Measurements from ENCODE around the gene UBE3B.

The UBE3B gene

DNA sequence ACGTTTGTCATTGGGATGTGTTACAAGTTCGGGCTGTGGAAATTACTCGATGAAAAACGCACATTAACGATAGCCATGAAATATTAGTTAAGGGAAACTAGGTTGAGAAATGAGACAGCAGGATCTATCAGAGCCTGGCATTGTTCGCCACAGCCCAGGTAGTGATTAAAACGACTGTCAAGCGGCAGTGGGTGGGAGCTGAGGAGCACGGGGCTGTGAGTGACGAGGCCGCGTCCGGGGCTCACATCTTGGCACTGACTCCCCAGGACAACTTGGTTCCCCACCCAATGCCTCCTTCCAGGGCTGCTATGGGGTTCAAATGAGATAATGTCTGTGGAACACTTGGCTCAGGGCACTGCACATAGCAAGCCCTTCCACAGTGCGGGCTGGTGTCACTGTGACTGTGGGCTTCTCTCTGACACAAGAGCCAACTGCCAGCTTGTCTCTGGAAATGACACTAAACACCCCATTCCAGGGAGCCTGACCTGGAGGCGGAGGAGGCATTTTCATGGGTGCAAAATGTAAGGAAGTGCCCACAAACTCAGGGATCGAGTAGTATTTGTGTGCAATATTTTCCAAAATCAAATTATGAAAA, 76.6 kb downstream of the UBE3B start:
- no peak for DNase-seq (ENCODE audit: low spot score)

DNA sequence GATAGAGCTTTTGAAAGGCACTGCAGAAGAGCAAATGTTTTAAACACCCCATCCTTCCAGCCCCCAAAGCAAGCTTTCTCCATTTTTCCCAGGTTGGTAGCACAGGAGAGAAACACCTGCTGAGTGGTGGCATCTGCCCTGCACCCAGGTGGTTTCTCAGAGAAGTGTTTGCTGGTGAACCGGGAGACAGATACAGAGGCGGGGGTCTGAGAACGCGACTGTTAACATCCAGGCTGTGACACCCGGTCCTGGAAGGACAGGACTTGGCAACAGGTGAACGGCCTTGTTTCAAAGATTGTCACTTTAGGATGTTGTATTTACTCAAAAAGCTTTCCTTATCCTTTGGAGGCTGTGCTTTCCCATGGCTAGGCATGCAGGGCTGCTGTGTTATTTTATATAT, 77.3 kb downstream of the UBE3B start:
- no peak for DNase-seq (ENCODE audit: low spot score)

DNA sequence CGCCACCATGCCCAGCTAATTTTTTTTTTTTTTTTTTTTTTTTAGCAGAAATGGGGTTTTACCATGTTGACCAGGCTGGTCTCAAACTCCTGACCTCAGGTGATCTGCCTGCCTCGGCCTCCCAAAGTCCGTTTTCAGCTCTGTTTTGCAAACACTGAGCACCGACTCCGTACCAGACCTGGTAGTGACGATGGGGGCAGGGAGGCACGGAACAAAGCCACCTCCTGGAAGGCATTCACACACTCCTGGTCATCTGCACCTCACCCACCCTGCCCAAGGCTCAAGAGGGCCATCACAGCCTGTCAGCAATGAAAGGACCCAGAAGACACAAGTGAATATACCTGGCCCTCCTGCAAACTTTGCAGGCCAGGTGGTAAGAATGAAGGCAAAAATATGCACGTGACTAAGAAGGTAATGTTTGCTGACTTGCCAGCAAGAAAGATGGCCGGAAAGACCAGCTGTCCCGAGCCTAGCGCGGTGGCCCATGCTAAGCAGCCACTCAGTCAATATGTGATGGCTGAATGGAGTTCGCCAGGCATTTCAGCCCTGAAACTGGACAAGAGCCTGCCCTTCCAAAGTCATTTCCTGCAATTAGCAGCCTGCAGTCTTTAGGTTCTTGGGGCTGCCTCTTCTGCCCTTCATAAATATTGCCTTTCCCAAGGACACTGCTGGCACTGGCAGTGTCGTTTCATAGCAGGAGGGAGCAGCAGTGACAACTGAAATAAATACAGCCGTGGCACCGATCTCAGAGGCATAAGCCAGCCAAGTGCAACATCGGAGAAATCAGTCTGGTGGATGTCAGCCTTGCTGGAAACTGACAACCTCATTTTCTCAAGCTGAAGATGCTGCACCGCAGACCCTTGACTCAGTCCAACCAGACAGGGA, 78.2 kb downstream of the UBE3B start:
- DNase-seq (ENCODE audit: low spot score) = peak; percentile 26

DNA sequence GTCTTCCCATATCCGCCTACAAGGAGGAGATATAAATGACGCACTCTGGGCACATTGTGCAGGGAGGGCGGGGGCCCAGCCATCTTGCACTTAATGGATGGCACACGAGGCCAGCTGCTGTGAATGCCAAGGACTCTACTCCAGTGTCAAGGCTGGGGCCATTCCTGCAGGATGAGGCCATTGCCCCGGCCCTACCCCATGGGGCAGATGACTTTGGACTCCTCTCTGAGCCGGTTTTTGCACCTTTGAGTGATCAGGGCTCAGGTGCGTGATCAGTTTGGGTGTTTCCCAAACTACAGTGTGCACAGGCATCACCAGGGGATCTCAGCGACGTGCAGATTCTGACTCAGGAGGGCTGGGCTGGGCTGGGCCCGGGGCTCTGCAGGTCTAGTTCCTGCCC, 79.8 kb downstream of the UBE3B start:
- no peak for DNase-seq (ENCODE audit: low spot score)

DNA sequence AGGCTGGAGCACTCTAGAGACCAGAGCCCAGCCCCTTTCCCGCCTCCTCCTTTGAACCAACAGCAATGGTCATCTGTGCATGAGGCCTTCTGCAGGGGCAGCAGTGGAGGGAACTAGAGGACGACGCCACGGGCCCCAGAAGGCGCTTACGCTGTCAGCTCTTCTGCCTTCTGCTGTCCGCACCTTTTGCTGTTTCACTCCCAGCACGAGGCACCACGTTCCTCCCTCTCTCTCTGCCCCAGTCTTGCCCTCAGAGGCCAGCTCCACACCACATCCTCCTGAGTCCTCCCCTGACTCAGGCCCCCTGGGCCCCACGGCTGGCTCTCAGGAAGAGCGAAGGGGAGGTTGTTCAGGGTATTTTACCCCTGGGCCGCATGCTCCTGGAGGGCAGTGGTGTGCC, 80.4 kb downstream of the UBE3B start:
- no peak for DNase-seq (ENCODE audit: low spot score)

DNA sequence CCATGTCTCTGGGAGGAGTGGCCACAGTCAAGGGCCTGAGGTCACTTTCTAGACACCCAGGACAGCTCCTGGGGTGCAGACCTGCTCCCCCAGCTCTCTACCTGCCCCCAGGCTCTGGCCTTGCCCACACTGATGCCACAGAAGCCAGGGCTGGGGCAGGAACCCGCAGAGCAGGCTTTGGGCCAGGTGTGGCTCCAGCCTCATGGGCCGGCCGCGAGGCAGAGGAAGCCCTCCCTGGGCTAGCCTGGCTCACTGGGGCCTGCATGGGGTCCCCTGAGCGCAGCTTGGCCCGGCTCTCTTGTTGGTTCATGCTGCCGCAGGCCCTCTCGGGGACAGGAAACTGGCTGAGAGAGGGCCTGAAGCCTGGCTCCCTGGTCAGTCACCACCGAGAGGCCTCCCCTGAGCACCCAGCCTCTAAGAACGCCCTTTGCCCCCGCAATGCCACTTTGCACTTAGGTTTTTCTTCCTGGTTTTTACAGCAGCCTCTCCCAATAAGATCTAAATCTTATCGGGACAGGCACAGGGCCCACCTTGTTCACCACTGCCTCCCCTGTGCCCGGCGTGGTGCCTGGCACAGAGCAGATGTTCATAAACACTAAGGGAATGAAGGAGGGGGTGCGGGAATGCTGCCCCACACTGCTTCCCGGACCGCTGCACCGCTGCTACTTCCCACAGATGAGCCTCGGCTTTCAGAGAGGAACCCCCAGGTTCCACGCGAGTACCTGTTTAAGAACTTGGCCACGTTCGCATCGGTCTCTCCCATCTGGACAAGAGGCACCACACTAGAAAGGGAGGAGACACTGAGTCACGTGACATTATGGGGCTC, 81.2 kb downstream of the UBE3B start:
- no peak for DNase-seq (ENCODE audit: low spot score)

DNA sequence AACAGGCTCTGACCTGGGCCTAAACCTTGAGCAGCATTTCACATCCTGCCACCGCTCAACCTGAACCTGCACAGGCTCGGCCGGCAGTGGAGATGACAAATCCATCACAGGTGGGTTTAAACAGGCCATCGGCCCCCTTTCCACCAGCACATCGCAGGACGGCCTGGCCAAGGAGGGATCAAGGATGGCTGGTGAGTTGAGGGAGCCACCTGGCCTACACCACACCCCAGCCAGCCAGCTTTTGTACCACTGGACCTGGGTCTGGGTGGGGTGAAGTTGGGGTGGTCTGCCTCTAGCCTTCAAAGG, 81.7 kb downstream of the UBE3B start:
- no peak for DNase-seq (ENCODE audit: low spot score)

DNA sequence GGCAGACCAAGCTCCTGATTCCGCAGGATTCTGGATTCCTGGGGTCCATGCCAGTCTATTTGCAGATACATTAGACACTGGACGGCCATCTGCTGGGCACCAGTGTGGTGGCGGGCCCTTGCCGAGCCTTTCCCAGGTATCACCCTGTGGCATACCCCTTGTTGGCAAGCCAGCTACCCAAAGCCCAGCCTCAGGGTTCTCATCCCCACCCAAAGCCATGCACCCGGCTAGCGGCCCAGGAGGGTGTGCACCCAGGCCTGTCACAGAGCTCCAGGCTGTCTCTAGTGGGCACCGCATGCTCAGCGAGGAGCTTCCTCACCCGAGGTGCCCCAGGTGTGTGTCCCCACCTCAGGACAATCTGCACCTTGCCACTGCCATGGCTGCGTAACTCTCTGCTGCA, 82.2 kb downstream of the UBE3B start:
- no peak for DNase-seq (ENCODE audit: low spot score)

DNA sequence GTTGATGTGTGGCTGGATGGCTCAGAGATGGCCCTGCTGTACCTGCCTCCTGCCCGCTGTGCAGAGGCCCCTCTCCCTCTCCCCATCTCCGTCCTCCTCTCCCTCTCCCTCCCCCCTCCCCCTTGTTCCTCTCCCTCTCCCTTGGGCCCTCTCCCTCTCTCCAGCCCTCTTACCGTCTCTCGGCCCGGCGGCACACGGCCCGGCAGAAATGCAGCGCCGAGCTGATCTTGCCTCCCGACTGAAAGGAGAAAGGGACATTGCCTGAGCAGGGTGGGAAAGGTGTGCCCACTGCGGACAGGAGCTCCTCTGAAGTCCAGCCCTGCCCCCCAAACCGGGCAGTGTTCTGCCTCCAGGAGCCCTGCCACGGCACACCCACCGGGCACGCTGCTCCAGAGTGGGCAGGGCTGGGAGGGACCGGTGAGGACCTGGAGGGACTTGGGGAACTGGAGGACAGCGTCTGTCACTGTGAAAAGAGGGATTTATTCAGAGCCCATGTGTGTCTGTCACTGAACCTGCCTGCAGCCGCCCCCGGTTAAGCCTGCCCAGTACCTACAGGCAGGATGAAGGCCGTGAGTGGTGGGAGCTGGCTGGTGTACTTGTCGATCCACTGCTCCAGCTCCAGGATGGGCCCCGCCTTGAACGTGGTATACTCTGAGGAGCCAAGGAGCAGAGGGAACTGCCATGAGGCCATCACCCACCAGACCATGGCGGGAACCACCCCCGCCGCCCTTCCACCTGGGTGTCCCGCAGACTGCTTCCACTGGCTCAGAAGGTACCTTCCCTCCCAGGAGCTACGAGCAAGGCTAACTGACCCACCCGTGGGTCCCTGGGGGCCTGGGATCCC, 83.7 kb downstream of the UBE3B start:
- DNase-seq (ENCODE audit: low spot score) = no peak

DNA sequence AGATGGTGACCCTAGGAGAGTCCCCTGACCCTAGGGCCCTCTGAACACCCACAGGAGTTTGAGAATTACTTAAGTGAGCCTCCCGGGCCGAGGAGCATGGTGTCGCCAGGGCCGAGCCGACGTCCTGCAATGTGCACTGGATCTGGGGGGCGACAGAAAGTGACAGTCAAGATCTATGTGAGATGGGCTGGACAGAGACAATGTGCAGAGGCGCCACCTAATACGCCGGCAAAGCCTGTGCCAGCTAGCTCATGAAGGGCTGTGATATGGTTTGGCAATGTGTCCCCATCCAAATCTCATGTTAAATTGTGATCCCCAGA, 84.2 kb downstream of the UBE3B start:
- no peak for DNase-seq (ENCODE audit: low spot score)

DNA sequence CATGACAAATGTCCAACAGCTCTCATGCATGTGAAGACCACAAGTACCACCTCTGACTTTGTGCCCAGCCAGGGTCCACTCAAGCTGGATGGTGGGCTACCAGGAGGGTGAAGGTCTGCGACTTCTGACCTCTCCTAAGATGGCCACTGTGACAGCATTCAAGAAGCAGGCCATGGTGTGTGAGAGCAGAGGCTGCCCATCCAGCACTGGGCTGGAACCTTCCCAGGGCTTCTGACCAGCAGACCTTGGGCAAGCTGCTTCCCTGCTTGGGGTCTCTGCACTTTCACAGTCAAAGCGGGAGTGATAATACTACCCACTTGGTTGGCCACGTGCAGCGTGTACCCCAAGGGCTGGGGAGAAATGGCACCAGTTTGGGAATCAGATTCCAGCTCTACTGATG, 85.4 kb downstream of the UBE3B start:
- DNase-seq (ENCODE audit: low spot score) = no peak

DNA sequence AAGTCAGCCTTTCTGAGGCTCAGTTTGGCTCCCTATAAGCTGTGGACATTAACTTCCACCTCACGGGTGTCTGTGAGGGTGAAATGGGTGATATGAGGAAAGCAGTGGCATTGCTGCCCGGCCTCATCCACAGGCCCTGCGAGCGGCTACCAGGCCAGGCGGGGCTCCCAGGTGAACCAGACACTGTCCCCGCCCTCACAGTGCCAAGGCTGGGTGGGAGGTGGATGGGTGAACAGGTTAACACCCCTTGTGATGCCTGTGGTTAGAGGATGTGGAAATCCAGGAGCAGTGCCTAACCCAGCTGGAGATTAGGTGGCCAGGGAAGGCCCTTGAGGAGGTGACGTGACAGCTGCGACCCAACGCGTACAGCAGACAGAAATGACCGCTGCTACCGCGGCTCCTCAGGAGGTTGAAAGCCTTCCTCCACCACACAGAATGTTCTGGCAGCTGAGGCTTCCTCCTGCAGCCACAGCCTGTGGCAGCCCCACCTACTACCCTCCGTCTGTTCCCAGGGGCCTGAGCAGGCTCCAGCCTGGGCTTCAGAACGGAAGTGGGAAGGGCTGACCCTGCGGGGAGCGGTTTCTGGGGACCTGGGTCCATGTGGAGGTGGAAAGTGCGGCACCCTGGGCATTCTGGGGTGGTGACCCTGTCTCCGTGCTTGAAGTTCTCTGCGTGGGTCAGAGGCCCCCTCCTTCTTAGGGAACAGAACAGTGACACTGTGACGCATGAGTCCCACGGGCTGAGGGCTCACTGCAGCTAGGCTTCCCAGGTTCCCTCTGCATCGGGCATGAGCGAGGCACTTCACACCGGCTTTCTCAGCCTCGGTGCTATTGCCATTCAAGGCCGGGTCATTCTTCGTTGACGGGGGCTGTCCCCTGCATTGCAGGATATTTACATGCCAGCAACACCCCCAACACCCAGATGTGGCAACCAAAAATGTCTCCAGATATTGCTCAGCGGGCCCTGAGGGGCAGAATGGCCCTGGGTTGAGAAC, 86.2 kb downstream of the UBE3B start:
- no peak for DNase-seq (ENCODE audit: low spot score)

DNA sequence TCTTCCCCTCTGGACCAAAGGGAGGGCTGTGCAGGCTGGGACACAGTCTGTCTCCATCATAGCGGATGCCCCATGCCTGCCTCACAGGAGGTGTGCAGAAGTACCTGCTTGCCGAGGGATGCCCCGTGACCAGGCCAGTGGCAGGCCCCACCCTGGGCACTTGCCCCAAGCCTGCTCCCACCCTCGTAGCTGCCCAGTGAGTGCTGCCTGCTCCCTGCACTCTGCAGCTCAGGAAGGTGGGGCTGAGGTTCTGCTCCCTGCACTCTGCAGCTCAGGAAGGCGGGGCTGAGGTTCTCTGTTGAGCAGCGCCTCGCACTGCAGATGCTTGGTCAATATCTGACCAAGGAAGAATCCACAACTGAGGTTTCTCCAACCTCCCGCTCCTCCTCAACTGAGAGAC, 89.0 kb downstream of the UBE3B start:
- DNase-seq (ENCODE audit: low spot score) = no peak

DNA sequence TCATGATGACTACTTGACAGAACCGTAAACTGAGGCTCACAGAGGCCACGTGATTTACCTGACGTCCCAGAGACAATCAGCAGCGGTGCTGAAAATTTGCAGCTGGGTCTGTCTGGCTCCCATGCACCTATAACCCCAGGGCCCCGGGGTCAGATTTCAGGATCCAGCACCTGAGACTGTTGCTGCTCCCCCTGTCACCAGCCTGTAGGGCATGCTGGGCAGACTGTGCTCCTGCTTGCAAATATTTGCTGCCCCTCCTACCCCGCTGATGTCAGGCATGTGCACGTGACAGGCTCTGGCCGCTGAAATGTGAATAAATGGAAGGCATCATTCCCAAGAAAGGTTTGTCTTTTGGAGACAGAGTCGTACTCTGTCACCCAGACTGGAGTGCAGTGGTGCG, 89.9 kb downstream of the UBE3B start:
- DNase-seq (ENCODE audit: low spot score) = no peak

DNA sequence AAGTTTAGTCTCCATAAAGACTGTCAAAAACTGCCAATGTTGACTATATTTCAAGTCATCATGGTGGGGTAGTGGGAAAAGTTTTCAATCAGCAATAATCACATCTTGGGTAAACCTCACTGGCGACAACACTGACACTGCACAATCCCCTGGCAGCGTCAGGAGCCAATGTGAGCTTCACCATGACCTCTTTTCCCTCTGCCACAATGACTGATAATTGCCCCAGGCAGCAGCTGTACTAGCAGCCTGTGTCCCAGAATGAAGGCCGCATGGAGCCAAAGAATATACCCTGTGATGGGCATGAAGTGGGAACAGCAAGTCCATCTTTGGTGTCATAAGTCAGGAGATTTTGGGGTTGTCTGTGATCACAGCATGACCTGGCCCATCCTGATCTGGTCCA, 90.5 kb downstream of the UBE3B start:
- peak; percentile 11 for DNase-seq (ENCODE audit: low spot score)

DNA sequence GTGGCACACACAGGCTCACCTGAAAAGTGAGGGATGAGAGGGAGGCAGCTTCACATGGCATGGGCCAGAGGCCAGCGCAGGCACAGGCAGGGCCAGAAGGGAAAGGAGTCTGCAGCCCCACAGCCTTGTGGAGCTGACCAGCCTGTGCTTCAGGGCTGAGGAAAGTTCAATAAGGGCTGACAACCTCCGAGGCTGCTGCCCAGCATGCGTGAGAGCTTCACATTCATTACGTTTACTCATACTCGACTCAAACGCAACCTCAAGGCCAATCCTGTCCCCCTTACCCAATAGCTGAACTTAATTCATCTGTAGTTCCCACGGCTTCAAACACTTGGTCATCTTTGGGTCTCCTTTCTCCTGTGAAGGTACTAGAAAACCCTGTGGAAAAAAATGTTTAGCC, 91.1 kb downstream of the UBE3B start:
- DNase-seq (ENCODE audit: low spot score) = no peak

DNA sequence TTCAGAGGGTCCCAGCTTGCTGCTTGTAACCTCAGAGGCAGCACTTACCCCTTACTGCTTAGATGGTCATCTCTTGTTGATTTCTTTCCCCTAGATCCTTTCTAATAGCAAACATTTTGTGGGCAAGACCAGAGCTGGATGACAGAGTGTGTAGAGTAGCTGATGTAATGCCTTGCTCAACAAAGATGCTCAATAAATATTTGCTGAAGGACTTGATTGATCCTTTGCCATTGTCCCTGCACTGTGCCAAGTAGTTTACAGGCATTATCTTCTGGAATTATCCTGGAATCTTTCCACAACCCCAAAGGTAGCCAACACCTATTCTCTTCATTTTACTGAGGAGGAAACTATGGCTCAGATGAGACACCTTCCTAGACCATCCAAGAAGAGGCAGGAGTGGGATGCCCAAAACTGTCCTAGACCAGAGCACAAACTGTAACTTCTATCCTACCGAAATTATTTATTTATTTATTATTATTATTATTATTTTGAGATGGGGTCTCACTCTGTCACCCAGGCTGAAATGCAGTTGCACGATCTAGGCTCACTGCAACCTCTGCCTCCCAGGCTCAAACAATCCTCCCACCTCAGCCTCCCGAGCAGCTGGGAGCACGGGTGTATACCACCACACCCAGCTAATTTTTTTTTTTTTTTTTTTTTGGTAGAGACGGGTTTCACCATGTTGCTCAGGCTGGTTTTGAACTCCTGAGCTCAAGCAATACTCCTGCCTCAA, 94.5 kb downstream of the UBE3B start:
- no peak for DNase-seq (ENCODE audit: low spot score)

DNA sequence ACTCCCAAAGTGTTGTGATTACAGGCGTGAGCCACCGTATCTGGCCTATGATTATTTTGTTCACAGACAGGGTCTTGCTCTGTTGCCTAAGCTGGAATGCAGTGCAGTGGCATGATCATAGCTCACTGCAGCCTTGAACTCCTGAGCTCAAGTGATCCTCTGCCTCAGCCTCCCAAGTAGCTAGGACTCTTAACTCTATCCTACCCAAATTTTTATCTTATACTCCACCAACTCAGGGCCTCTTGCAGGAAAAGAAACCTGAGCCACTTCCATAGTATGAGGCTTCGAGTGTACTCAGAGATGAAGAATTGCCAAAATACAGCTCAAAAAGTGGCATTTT, 95.0 kb downstream of the UBE3B start:
- no peak for DNase-seq (ENCODE audit: low spot score)

DNA sequence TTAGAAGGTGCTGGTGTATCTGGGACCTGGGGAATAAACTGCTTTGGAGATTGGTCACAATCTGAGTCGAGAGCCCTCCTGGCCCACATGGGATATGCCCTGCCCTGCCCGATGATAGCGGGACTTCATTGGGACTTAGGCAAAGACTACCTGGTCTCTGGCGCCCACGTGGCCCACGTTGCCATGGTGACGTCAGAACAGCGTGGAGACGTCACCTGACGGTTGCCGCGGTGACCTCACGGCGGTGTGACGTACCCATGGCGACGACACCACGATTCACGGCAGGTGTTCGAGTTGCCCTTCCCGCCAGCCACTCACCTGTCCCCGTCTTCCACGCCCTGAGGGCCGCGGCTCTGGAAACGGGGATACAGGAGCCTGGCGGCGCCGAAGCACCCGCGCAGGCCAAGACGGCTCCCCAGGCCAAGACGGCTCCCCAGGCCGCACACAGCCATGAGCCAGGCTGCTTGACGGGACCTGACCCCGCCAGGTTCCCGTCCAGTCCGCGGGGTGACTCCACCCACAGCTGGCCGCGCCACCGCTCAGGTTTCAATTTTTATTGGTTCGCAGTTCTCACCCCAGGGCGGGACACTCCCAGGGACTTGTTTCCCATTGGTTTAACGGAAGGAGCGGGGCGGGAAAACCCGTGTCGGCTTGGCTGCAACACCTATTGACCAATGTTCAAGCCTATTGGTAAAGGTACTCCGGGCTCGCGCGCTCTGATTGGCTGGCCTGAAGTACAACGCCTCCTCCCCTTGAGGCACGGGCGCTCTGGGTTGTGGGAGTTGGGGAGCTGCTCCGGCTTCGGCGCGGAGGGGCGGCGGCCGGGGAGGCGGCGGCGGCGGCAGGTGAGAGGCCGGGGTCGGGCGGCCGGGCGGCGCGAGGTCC, 95.8 kb downstream of the UBE3B start, which contains the start of the genes MMAB and MVK:
TSS of gene MMAB (minus strand) at position 476 of the 885 bp plus-strand sequence. CDS start at position 452, 24 bp downstream.
TSS of gene MVK (plus strand) at position 766 of the 885 bp plus-strand sequence. CDS start 1,029 bp downstream, outside the sequence.
- peak; percentile 100 for DNase-seq (ENCODE audit: low spot score)
